Stimulated activated naive B cell treated with anti-CD40 and anti-IgM and Interleukin-4, amounts not matched to agents 10 μg/mL and 1 μg/mL and 100 μg/mL, for 72 hours (primary cell): ENCODE data around the gene FSCB.

ENCODE experiments used
- ATAC-seq, 2 donors: fragments of 150-1000 bp; cut with Tn5 transposase; replicated peaks; 2 replicates each; pipeline ENCODE4 v1.10.0; 2021; ENCODE audit warnings: moderate library complexity in 1 of 2
- DNase-seq: peaks from one replicate; pipeline ENCODE4 v3.0.0; 2021
- H3K27ac Mint-ChIP-seq: one replicate; pipeline ENCODE4 v1.8.0; 2022; ENCODE audit warnings: mild to moderate bottlenecking, mixed read lengths
- H3K27me3 Mint-ChIP-seq, 2 donors: one replicate each; pipeline ENCODE4 v1.8.0; 2022; ENCODE audit warnings: mixed read lengths in 2 of 2
- H3K36me3 Mint-ChIP-seq, 2 donors: one replicate each; pipeline ENCODE4 v1.8.0; 2022; ENCODE audit warnings: mixed read lengths in 2 of 2, mild to moderate bottlenecking in 1 of 2
- H3K4me1 Mint-ChIP-seq, 2 donors: one replicate each; pipeline ENCODE4 v1.8.0; 2022; ENCODE audit warnings: mixed read lengths in 2 of 2, mild to moderate bottlenecking in 1 of 2
- H3K4me3 Mint-ChIP-seq, 2 donors: one replicate each; pipeline ENCODE4 v1.8.0; 2022; ENCODE audit warnings: mild to moderate bottlenecking in 2 of 2, mixed read lengths in 2 of 2, moderate library complexity in 1 of 2
- H3K9me3 Mint-ChIP-seq, 2 donors: one replicate each; pipeline ENCODE4 v1.8.0; 2022; ENCODE audit warnings: mixed read lengths in 2 of 2, mild to moderate bottlenecking in 1 of 2

FSCB gene

DNA sequence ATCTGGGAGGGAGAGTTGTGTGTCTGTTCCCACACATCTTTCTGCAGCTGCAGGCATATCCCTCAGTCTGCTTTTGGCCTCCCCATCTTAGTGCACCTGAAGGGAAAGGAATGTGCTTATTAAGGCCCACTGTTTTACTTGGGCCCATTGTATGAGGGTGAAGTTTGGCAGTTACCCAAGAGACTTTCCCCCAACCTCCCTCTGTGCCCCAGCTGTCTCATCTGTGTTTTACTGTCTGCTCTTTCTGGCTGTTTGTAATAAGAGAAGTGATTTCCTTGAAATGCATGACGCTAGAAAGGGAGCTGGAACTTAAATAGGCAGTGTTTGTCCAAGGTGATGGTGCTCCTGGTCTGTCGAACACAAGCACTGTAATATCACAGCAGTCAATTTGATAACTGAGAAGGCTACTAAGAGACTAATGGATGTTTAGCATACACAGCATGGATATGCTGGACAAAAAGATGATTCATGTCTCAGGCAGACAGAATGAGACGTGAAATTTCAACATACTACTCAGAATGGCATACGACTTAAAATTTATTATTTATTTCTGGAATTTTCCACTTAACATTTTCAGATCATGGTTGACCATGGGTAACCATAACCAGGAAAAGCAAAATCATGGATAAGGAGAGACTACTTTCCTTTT, 43.6 kb downstream of the FSCB start:
- H3K4me3 Mint-ChIP-seq: no peak overlapping the region
- DNase-seq (no peak), ATAC-seq (no peak)
- H3K27me3 Mint-ChIP-seq: no peaks in the 10 kb centered on the region
- H3K9me3 Mint-ChIP-seq: peaks cover 2 to 4% of the 10 kb centered on the region in 2 donors
- no peaks in the 10 kb centered on the region for H3K4me1 Mint-ChIP-seq
- H3K36me3 Mint-ChIP-seq: no peaks in the 10 kb centered on the region
- no peak overlapping the region for H3K27ac Mint-ChIP-seq

DNA sequence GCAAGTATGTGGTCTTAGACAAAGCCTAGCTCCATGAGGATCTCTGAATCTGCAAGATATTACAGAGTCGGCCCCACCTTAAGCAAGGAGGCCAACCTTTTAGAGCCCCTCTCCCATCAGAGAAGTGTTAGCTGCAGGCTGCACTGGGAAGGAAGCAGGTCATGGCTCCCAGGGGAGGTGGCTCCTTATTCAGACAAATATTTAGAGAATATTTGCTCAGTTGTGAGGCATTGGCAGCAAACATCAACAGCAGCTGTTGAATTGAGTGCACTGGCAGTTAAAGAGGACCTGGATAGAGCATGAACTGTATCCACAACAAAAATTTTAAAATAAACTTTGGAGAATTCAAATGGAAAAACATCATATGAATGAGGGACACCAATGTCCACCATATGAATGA, 44.7 kb downstream of the FSCB start:
- Mint-ChIP-seq H3K27me3 (no peaks in the 10 kb centered on the region), H3K4me1 (no peaks in the 10 kb centered on the region), H3K27ac (no peak overlapping the region), H3K9me3 (peaks cover 3 to 4% of the 10 kb centered on the region in 2 donors), H3K36me3 (no peaks in the 10 kb centered on the region), H3K4me3 (no peak overlapping the region)
- DNase-seq (no peak), ATAC-seq (no peak)

DNA sequence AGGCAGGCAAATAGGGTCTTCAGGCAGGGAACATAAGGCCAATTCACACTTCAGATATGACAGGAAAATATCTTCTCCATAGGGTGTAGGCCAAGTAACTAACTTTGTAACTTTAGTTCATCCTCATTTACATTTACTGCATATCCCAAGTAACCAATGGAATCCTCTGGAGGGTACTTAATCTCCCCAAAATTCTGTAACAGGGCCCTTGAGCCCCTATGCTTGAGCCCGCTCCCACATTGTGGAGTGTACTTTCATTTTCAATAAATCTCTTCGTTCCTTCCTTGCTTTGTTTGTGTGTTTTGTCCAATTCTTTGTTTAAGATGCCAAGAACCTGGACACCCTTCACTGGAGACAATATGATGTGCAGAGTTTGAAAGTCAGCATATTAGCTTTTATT, 45.3 kb downstream of the FSCB start:
- no peak for ATAC-seq
- no peak for DNase-seq
- no peaks in the 10 kb centered on the region for H3K27me3 Mint-ChIP-seq
- H3K9me3 Mint-ChIP-seq: peaks cover 4 to 6% of the 10 kb centered on the region in 2 donors
- no peaks in the 10 kb centered on the region for H3K4me1 Mint-ChIP-seq
- H3K4me3 Mint-ChIP-seq: no peak overlapping the region
- H3K36me3 Mint-ChIP-seq: no peaks in the 10 kb centered on the region
- H3K27ac Mint-ChIP-seq: no peak overlapping the region
